GM23338 (cell line): Measurements from ENCODE around the gene PLXNB2. TPM values are rescaled to one million over a fixed set of nuclear protein-coding genes. Genes with fewer than 3 reads are reported as not detected.

Source experiments
- ATAC-seq: fragments of 200-7000 bp; cut with Tn5 transposase; 3 replicates; pipeline ENCODE4 v1.9.1; 2020
- DNase-seq: peaks from one replicate; pipeline ENCODE4 v3.0.0-alpha.2; 2015; ENCODE audit warnings: low spot score
- H2AFZ ChIP-seq: fragments of 200-600 bp; sonication (generic); 2 replicates; pipeline ENCODE4 v1.8.0; 2016; ENCODE audit warnings: antibody characterized with exemption, mild to moderate bottlenecking, moderate library complexity
- H3F3A ChIP-seq: fragments of 200-600 bp; sonication (generic); replicated peaks from 2 replicates; pipeline ENCODE4 v1.8.0; 2017; ENCODE audit warnings: antibody characterized with exemption, mixed run types, low read depth
- H3K27ac ChIP-seq: fragments of 200-600 bp; sonication (generic); 2 replicates; pipeline ENCODE4 v1.6.1; 2016; ENCODE audit warnings: low read depth
- H3K27me3 ChIP-seq: fragments of 200-600 bp; sonication (generic); 2 replicates; pipeline ENCODE4 v1.8.0; 2016; ENCODE audit warnings: mild to moderate bottlenecking, mixed run types, moderate library complexity; ENCODE audit not compliant: insufficient read depth
- H3K36me3 ChIP-seq: fragments of 200-600 bp; sonication (generic); 2 replicates; pipeline ENCODE4 v1.8.0; 2016; ENCODE audit warnings: mild to moderate bottlenecking; ENCODE audit not compliant: insufficient read depth
- H3K4me1 ChIP-seq: fragments of 200-600 bp; sonication (generic); 2 replicates; pipeline ENCODE4 v1.8.0; 2016; ENCODE audit warnings: mild to moderate bottlenecking, moderate library complexity; ENCODE audit not compliant: insufficient read depth
- H3K4me2 ChIP-seq: fragments of 200-600 bp; sonication (generic); 2 replicates; pipeline ENCODE4 v1.7.1; 2017; ENCODE audit warnings: mixed run types
- H3K4me3 ChIP-seq: fragments of 200-600 bp; sonication (generic); 2 replicates; pipeline ENCODE4 v1.6.1; 2016; ENCODE audit warnings: mixed run types
- H3K79me2 ChIP-seq: fragments of 200-600 bp; sonication (generic); replicated peaks from 2 replicates; pipeline ENCODE4 v1.8.0; 2017; ENCODE audit warnings: mild to moderate bottlenecking; ENCODE audit not compliant: insufficient read depth
- H3K9me2 ChIP-seq: fragments of 200-600 bp; sonication (generic); 2 replicates; pipeline ENCODE4 v1.8.0; 2017; ENCODE audit not compliant: insufficient read depth
- H4K20me1 ChIP-seq: fragments of 200-600 bp; sonication (generic); replicated peaks from 2 replicates; pipeline ENCODE4 v1.8.0; 2017; ENCODE audit warnings: mild to moderate bottlenecking; ENCODE audit not compliant: insufficient read depth
- H3K27ac Mint-ChIP-seq: 2 replicates; pipeline ENCODE4 v1.8.0; 2020; ENCODE audit warnings: inconsistent platforms, mild to moderate bottlenecking, moderate library complexity, mixed read lengths
- H3K27me3 Mint-ChIP-seq: 3 replicates; pipeline ENCODE4 v1.8.0; 2022; ENCODE audit warnings: low read depth, mild to moderate bottlenecking, moderate library complexity, mixed read lengths, inconsistent platforms; ENCODE audit not compliant: insufficient read depth, poor library complexity
- H3K36me3 Mint-ChIP-seq: 3 replicates; pipeline ENCODE4 v1.8.0; 2021; ENCODE audit warnings: low read depth, mild to moderate bottlenecking, inconsistent platforms, moderate library complexity, mixed read lengths
- H3K4me1 Mint-ChIP-seq: 3 replicates; pipeline ENCODE4 v1.8.0; 2020; ENCODE audit warnings: mild to moderate bottlenecking, inconsistent platforms, mixed read lengths
- H3K4me3 Mint-ChIP-seq: 3 replicates; pipeline ENCODE4 v1.8.0; 2021; ENCODE audit warnings: moderate library complexity, mild to moderate bottlenecking, inconsistent platforms, mixed read lengths
- H3K9me3 Mint-ChIP-seq: 3 replicates; pipeline ENCODE4 v1.8.0; 2020; ENCODE audit warnings: moderate library complexity, mild to moderate bottlenecking, inconsistent platforms, mixed read lengths
- CTCF ChIP-seq, 2 experiments: fragments of 200-600 bp in 1 of 2; sonication (generic) in 1 of 2; conservative IDR thresholded peaks; 2 replicates each; pipeline versions ENCODE4 v1.5.1 to v1.6.1; 2016 to 2017; ENCODE audit warnings: antibody characterized with exemption in 2 of 2, low read depth in 2 of 2, mild to moderate bottlenecking in 2 of 2, moderate library complexity in 1 of 2
- ETS1 ChIP-seq: IDR thresholded peaks from 2 replicates; pipeline ENCODE4 v1.6.1; 2016; ENCODE audit warnings: antibody characterized with exemption
- EZH2 ChIP-seq: fragments of 200-600 bp; sonication (generic); IDR thresholded peaks from one replicate; pipeline ENCODE4 v1.8.0; 2017; ENCODE audit warnings: antibody characterized with exemption, mild to moderate bottlenecking, low read depth; ENCODE audit not compliant: unreplicated experiment
- EZH2phosphoT487 ChIP-seq: fragments of 200-600 bp; sonication (generic); IDR thresholded peaks from one replicate; pipeline ENCODE4 v1.8.1; 2018; ENCODE audit warnings: antibody characterized with exemption; ENCODE audit not compliant: unreplicated experiment
- JUNB ChIP-seq: IDR thresholded peaks from one replicate; pipeline ENCODE4 v1.6.1; 2016; ENCODE audit warnings: antibody characterized with exemption; ENCODE audit not compliant: unreplicated experiment
- NANOG ChIP-seq: IDR thresholded peaks from 2 replicates; pipeline ENCODE4 v1.6.1; 2016; ENCODE audit warnings: antibody characterized with exemption, borderline replicate concordance
- POLR2AphosphoS5 ChIP-seq: IDR thresholded peaks from 2 replicates; pipeline ENCODE4 v1.6.1; 2016; ENCODE audit warnings: antibody characterized with exemption, low read depth
- REST ChIP-seq: IDR thresholded peaks from one replicate; pipeline ENCODE4 v1.6.1; 2018; ENCODE audit warnings: antibody characterized with exemption; ENCODE audit not compliant: unreplicated experiment
- STAT1 ChIP-seq: IDR thresholded peaks from one replicate; pipeline ENCODE4 v1.6.1; 2016; ENCODE audit warnings: antibody characterized with exemption; ENCODE audit not compliant: unreplicated experiment
- ZNF114 ChIP-seq: fragments of 250-450 bp; sonication (Bioruptor Pico); IDR thresholded peaks from 2 replicates; pipeline ENCODE4 v1.5.0; 2020; ENCODE audit warnings: mild to moderate bottlenecking, moderate library complexity
- ZNF331 ChIP-seq: fragments of 250-450 bp; sonication (Bioruptor Pico); IDR thresholded peaks from 2 replicates; pipeline ENCODE4 v1.5.0; 2020; ENCODE audit warnings: low read depth, mild to moderate bottlenecking, moderate library complexity
- ZNF462 ChIP-seq: fragments of 250-450 bp; sonication (Bioruptor Pico); IDR thresholded peaks from 2 replicates; pipeline ENCODE4 v1.5.0; 2020; ENCODE audit warnings: mild to moderate bottlenecking, moderate library complexity
- polyA plus RNA-seq: library from polyadenylated mRNA; unstranded; fragments of >200 nt; fragmentation: Nextera tagmentation; extraction: Ambion mirVana; gene quantifications from 2 replicates; pipeline ENCODE4 v1.2.1, GENCODE V29; 2016
- total RNA-seq: library from RNA; depleted of rRNA; stranded (reverse); fragments of >200 nt; shearing (Covaris generic); gene quantifications from 2 replicates; pipeline ENCODE4 v1.2.3, GENCODE V29; 2014

PLXNB2 gene
- total and polyA plus RNA-seq, 2 experiments from 2014 or later = 29.1 to 66.3 TPM

- TF ChIP-seq ZNF462 = no peak
- TF ChIP-seq JUNB = no peak
- no peak for TF ChIP-seq NANOG
These were observed 40.6 kb upstream of the PLXNB2 start (continued) for GRCh38 chr22:50348058-50348457.

- Histone ChIP-seq H3K4me2 (no peak overlapping the region), H2AFZ (no peak overlapping the region), H3K4me1 (no peaks in the 10 kb centered on the region), H3F3A (no peaks in the 10 kb centered on the region), H4K20me1 (peaks cover 18% of the 10 kb centered on the region), H3K27me3 (no peaks in the 10 kb centered on the region), H3K4me3 (no peak overlapping the region), H3K9me2 (no peaks in the 10 kb centered on the region), H3K27ac (no peak overlapping the region), H3K36me3 (no peaks in the 10 kb centered on the region), H3K79me2 (peaks cover 40% of the 10 kb centered on the region)
- DNase-seq (no peak), ATAC-seq (no peak)
- Mint-ChIP-seq H3K4me1 (no peaks in the 10 kb centered on the region), H3K4me3 (no peak overlapping the region), H3K27ac (no peak overlapping the region), H3K27me3 (no peaks in the 10 kb centered on the region), H3K9me3 (no peaks in the 10 kb centered on the region), H3K36me3 (no peaks in the 10 kb centered on the region; the same call in 1 of the 3 replicates)
- TF ChIP-seq EZH2 = no peak
- TF ChIP-seq CTCF (conservative IDR thresholded peaks at IDR 0.05; ENCODE audit: low read depth in 2 of 2) = no peak
- no peak for TF ChIP-seq ETS1
- TF ChIP-seq EZH2phosphoT487 = no peak
- no peak for TF ChIP-seq REST
- TF ChIP-seq NANOG = no peak
- no peak for TF ChIP-seq POLR2AphosphoS5
- TF ChIP-seq ZNF114 (CRISPR knock-in tag) = no peak
- TF ChIP-seq ZNF331 = no peak
- TF ChIP-seq STAT1 = no peak
These were observed 39.7 kb upstream of the PLXNB2 start for GRCh38 chr22:50347157-50347556.
